Esophagus squamous epithelium (tissue), 5 donors: ENCODE data around the gene EBF4. TPM values are rescaled to one million over a fixed set of nuclear protein-coding genes. Genes with fewer than 3 reads are reported as not detected.

Experiments
- DNase-seq: peaks from one replicate; lab custom pipeline; 2025; lab: John Stamatoyannopoulos, UW
- H3K27ac ChIP-seq, 4 donors: fragments of 200-600 bp; sonication (generic); one replicate each; pipeline ENCODE4 v1.5.1; 2016 to 2019; ENCODE audit warnings: mild to moderate bottlenecking in 1 of 4
- H3K27me3 ChIP-seq, 4 donors: fragments of 200-600 bp; sonication (generic); 1 replicate in 3 of 4; 2 replicates in 1 of 4; pipeline versions ENCODE4 v1.5.1 to v1.6.0; 2017 to 2021; ENCODE audit warnings: antibody characterized with exemption in 1 of 4
- H3K36me3 ChIP-seq, 3 donors: fragments of 200-600 bp; sonication (generic); one replicate each; pipeline ENCODE4 v1.5.1; 2016 to 2019
- H3K4me1 ChIP-seq, 3 donors: fragments of 200-600 bp; sonication (generic); one replicate each; pipeline ENCODE4 v1.5.1; 2017 to 2019
- H3K4me3 ChIP-seq, 4 donors: fragments of 200-600 bp; sonication (generic); 1 replicate in 3 of 4; 2 replicates in 1 of 4; pipeline ENCODE4 v1.5.1; 2016 to 2019; ENCODE audit warnings: mild to moderate bottlenecking in 2 of 4, moderate library complexity in 1 of 4
- H3K9me3 ChIP-seq, 3 donors: fragments of 200-600 bp; sonication (generic); one replicate each; pipeline ENCODE4 v1.5.1; 2016 to 2019
- POLR2A ChIP-seq, 4 donors: fragments of 450-650 bp; IDR thresholded peaks; one replicate each; pipeline ENCODE4 v1.6.1; 2017; ENCODE audit warnings: antibody characterized with exemption in 4 of 4, mild to moderate bottlenecking in 4 of 4, moderate library complexity in 3 of 4
- WGBS, 2 donors: methylation state at CpG; one replicate each; pipeline ENCODE4 v1.1.5; 2018; 5-methylcytosine and 5-hydroxymethylcytosine counted together
- intact Hi-C: fragments of 100-400 bp; cut with DNase I; formaldehyde crosslinking; loops from one replicate; pipeline ENCODE4 v1.15.0; 2022
- total RNA-seq, 4 donors: library from RNA; depleted of rRNA; stranded (reverse); fragments of >200 nt; gene quantifications; one replicate each; pipeline ENCODE4 v1.1.0, GENCODE V29; 2016
- TF ChIP-seq, protein P1 (sequence below), 6 experiments: fragments of 450-650 bp in 4 of 6; fragments of 200-600 bp in 2 of 6; sonication (generic) in 2 of 6; IDR thresholded peaks; one replicate each; pipeline ENCODE4 v1.5.1; 2016 to 2019; ENCODE audit warnings: antibody characterized with exemption in 6 of 6, mild to moderate bottlenecking in 4 of 6, moderate library complexity in 4 of 6
- donor health status: DM: yes; HTN: yes; CAD: no.

The EBF4 gene
- total RNA-seq, 4 donors from 2014 or later = 3.2 to 10.4 (median 7.2) TPM

DNA sequence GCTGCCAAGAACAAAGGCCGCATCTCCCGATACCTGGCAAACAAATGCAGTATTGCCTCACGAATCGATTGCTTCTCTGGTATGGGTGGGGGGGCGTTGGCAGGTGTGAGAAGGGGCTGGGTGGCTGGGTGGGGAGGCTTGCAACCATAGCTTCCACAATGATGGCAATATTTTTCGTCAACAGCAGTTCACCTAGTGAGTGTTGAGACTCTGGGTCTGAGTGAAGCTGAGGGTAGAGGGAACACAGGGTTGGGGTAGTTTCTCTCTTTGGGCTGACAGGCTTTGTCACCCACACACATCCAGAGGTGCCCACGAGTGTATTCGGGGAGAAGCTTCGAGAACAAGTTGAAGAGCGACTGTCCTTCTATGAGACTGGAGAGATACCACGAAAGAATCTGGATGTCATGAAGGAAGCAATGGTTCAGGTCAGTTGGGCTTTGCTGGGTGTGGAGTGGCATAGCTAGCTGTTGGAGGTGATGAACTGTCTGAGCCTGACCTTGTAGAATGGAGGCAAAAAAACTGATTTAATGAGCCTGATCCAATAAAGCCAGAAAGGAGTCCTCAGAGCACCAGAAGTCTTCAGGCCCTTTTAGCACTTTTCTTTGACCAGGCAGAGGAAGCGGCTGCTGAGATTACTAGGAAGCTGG lies 36.0 kb upstream of the EBF4 start:
- Histone ChIP-seq H3K9me3 (no peaks in the 10 kb centered on the region), H3K27ac (no peak overlapping the region), H3K27me3 (no peaks in the 10 kb centered on the region), H3K4me3 (no peak overlapping the region), H3K4me1 (peaks cover 10 to 31% (median 15%) of the 10 kb centered on the region in 3 donors), H3K36me3 (peaks cover 42 to 81% (median 43%) of the 10 kb centered on the region in 3 donors)
- DNase-seq = no peak
- intact Hi-C loops = no loop called here
- WGBS, 2 donors = 77 to 90% methylated on average over 10 to 11 of the region's 12 CpGs
- TF ChIP-seq, protein P1, sequence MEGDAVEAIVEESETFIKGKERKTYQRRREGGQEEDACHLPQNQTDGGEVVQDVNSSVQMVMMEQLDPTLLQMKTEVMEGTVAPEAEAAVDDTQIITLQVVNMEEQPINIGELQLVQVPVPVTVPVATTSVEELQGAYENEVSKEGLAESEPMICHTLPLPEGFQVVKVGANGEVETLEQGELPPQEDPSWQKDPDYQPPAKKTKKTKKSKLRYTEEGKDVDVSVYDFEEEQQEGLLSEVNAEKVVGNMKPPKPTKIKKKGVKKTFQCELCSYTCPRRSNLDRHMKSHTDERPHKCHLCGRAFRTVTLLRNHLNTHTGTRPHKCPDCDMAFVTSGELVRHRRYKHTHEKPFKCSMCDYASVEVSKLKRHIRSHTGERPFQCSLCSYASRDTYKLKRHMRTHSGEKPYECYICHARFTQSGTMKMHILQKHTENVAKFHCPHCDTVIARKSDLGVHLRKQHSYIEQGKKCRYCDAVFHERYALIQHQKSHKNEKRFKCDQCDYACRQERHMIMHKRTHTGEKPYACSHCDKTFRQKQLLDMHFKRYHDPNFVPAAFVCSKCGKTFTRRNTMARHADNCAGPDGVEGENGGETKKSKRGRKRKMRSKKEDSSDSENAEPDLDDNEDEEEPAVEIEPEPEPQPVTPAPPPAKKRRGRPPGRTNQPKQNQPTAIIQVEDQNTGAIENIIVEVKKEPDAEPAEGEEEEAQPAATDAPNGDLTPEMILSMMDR (IDR thresholded peaks at IDR 0.05) = no peak
- no peak for TF ChIP-seq POLR2A (IDR thresholded peaks at IDR 0.05)

DNA sequence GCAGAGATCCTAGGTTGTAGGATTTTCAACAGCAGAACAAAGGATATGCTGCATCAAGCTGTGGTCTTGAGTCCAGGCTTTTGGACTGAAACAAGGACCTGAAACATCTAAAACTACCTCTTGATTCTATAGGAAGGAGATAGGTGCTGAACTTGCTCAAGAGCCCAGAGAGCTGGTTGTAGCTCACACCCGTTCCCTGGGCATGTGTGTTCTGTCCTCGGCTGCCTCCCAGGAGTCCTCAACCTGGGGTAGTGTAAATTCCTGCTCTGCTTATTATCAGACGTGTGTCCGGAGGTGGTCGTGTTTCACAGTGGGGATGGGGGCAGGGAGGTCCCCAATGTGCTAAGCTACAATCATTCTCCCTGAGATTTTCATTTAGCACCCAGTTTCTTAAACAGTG lies 35.3 kb upstream of the EBF4 start:
- no peak overlapping the region for H3K4me3 ChIP-seq
- H3K9me3 ChIP-seq = no peaks in the 10 kb centered on the region
- no peaks in the 10 kb centered on the region for H3K27me3 ChIP-seq
- intact Hi-C loops = no loop called here
- no peak for DNase-seq
- H3K4me1 ChIP-seq = peaks cover 10 to 29% (median 15%) of the 10 kb centered on the region in 3 donors
- 75 to 86% methylated on average over 4 to 5 of the region's 5 CpGs for WGBS, 2 donors
- TF ChIP-seq, protein P1 (IDR thresholded peaks at IDR 0.05) = no peak
- TF ChIP-seq POLR2A (IDR thresholded peaks at IDR 0.05) = no peak
- H3K36me3 ChIP-seq = peaks cover 42 to 88% (median 43%) of the 10 kb centered on the region in 3 donors
- no peak overlapping the region for H3K27ac ChIP-seq

DNA sequence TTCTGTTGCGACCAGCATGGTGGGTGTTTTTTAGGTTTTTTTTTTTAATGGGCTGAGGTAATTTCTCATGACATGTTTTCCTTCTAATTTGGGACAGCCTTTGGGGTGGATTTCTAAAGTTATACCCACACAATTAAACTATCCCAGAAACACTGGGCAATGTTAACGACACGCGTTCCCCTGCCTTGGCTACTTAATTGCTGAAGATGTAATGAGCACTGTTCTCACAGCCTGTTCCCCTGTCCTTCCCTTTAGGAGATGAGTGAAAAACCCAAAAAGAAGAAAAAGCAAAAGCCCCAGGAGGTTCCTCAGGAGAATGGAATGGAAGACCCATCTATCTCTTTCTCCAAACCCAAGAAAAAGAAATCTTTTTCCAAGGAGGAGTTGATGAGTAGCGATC lies 34.9 kb upstream of the EBF4 start:
- no peak overlapping the region for H3K4me3 ChIP-seq
- no peak overlapping the region for H3K27ac ChIP-seq
- WGBS, 2 donors = 84 to 91% methylated on average over 5 of the region's 5 CpGs
- no peaks in the 10 kb centered on the region for H3K9me3 ChIP-seq
- peaks cover 42 to 92% (median 43%) of the 10 kb centered on the region in 3 donors for H3K36me3 ChIP-seq
- peaks cover 12 to 32% (median 15%) of the 10 kb centered on the region in 3 donors for H3K4me1 ChIP-seq
- no peaks in the 10 kb centered on the region for H3K27me3 ChIP-seq
- intact Hi-C loops = no loop called here
- DNase-seq = no peak
- TF ChIP-seq, protein P1 (IDR thresholded peaks at IDR 0.05) = no peak
- TF ChIP-seq POLR2A (IDR thresholded peaks at IDR 0.05) = no peak

DNA sequence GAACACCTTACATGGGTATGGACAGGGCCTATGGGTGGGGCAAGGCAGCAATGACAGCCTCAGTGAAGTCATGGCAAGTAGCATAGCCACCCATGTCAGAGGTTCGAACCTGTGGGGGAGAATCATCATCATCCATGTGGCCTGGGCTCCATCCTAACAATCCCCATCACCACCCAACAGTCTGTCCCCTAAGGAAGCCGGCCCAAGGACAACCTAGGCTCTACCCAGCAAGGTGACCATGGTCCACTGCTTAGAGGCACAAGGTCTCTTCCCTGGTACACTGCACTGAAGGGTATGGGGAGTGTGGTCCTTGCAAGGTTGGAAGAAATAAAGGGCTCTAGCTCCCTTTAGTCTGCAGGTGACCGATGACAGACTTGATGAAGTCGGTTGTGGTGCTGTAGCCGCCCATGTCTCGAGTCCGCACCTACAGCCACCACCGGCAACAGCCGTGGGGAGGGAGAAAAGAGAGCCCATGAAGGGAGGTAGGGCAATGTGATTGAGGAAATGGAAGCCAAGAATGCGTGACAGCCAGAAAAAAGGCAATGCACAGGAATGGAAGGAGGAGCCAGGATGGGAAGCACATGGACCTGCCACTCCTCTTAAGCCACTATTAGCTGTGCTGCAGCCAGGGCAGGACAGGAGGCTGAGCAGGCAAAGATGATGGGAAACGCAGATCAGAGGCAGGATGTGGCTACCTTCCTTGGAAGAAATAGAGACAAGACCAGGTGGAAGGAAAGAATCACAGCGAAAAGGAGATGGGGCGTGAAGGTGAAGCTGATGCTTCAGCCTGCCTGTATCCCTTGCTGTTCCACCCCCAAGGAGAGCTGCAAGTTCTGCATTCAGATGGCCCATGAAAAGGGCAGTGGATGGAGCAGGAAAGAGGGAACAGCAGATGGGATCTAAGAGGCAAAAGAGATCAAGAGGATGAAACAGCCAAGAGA lies 33.9 kb upstream of the EBF4 start:
- 64 to 72% methylated on average over 13 of the region's 13 CpGs for WGBS, 2 donors
- Histone ChIP-seq H3K27me3 (no peaks in the 10 kb centered on the region), H3K36me3 (peaks cover 42 to 96% (median 43%) of the 10 kb centered on the region in 3 donors), H3K4me1 (peaks cover 18 to 34% (median 22%) of the 10 kb centered on the region in 3 donors), H3K27ac (no peak overlapping the region), H3K9me3 (no peaks in the 10 kb centered on the region), H3K4me3 (no peak overlapping the region)
- DNase-seq = no peak
- intact Hi-C loops = no loop called here
- TF ChIP-seq, protein P1 (IDR thresholded peaks at IDR 0.05) = no peak
- no peak for TF ChIP-seq POLR2A (IDR thresholded peaks at IDR 0.05)

DNA sequence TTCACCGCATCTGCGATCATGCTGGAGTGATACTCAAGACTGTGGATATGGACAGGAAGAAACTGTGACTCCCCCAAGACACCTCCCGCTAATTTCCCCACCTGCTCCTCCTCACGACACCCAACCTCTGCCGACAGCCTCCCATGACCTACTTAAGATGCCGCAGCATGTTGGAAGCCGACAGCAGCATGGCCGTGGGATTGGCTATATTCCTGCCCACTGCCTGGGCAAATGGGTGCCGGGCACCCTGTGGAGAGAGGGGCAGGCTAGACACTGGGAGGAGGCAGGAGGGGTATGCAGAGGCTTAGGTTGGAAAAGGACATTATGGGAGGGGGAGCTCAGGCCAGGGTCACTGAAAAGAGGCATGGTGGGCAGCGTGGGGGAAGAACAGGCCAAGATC lies 33.0 kb upstream of the EBF4 start:
- Histone ChIP-seq H3K27me3 (no peaks in the 10 kb centered on the region), H3K9me3 (no peaks in the 10 kb centered on the region), H3K4me3 (no peak overlapping the region), H3K36me3 (peaks cover 36 to 87% (median 43%) of the 10 kb centered on the region in 3 donors), H3K4me1 (peaks cover 10 to 29% (median 17%) of the 10 kb centered on the region in 3 donors), H3K27ac (no peak overlapping the region)
- WGBS, 2 donors = 80 to 92% methylated on average over 4 to 8 of the region's 10 CpGs
- DNase-seq = no peak
- no peak for TF ChIP-seq POLR2A (IDR thresholded peaks at IDR 0.05)
- TF ChIP-seq, protein P1 (IDR thresholded peaks at IDR 0.05) = no peak
- intact Hi-C loops = no loop called here
